GM18867 (cell line): Measurements from ENCODE around the gene ZBTB20.

ENCODE experiments used
- ATAC-seq: cut with Tn5 transposase; IDR thresholded peaks from one replicate; pipeline ENCODE4 v1.9.1; 2021; ENCODE audit warnings: mild to moderate bottlenecking, moderate library complexity; ENCODE audit not compliant: unreplicated experiment

Gene ZBTB20

DNA sequence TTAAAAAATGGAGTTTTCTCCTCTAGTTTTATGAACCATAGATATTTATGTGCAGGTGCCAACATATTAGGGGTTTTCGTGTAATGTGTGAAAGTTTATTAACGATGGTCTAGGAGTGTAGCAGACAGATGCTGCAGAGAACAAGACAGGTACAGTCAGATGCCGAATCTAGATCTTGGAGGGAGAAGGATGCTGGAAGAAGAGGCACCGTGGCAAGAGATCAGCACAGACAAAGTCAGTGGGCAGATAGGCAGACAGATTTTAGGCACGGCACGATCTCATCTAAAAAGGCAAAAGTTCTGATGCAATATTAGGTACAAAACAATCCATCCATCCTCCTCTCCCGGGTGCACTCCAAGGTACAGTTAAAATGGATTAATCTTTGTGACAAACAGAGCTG is 691.7 kb downstream of the ZBTB20 start:
- no peak for ATAC-seq

DNA sequence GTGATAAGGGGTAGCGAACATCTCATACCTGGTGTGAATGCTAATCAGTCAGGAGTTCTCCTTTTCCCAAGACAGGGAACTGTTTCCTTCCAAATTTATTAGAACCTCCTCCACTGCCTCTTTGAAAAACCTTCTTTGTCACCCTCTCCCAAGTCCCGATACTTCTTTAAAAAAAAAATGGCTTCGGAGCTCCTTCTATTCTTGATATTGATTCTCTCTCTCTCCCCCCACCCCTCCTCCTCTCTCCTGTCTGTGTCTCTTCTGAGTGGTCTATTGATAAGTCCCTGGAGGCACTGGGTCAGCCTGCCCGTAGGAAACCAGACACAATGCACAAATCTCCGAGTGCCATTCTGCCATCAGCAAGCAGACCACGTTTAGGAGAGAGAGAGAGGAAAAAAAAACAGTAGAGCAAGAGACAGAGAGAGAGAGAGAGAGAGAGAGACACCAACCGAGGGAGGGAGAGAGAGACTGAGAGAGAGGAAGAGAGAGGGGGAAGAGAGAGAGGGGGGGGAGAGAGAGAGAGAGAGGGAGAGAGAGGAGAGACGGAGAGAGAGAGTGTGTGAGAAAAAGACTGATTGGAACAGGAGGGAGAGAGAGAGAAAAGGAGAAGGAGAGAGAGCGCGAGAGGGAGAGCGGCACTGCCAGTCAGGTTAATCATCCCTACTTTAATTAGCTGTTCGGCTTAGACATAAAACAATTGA is 692.4 kb downstream of the ZBTB20 start:
- ATAC-seq, result no peak

DNA sequence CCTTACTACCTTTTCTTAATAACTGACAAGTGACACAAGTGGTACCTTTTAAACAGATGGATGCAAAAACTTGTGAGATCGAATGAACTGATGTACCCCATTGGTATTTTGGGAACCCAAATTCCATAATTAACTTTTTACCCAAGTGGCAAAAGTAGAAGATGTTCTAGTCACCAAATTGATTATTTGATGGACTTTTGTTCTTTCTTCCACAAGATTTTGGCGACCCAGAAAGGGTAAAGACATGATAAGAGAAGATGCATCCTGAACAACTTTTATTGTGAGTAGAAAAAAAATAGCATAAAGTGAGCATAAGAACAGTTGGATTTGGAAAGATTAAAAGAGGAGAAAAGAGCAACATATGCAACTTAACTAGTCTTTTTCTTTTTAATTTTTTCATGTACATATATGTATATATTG is 693.7 kb downstream of the ZBTB20 start:
- no peak for ATAC-seq

DNA sequence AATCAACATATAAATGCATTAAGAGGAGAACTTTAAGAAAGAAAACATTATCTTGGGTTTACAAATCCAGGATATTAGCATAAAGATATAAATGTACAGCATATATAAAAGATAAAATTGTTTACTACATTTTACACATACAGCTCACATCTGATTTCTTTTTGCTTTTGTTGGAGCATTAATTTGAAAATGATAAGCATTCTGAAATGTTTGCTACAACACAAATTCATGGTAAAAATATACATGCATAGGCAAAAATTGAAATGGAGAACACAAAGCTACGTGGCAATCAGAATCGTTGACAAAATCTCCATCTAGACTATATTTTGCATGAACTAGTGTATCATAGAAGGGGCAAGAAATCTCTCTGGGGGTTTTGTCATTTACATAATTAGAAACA is 694.2 kb downstream of the ZBTB20 start:
- ATAC-seq, result no peak

DNA sequence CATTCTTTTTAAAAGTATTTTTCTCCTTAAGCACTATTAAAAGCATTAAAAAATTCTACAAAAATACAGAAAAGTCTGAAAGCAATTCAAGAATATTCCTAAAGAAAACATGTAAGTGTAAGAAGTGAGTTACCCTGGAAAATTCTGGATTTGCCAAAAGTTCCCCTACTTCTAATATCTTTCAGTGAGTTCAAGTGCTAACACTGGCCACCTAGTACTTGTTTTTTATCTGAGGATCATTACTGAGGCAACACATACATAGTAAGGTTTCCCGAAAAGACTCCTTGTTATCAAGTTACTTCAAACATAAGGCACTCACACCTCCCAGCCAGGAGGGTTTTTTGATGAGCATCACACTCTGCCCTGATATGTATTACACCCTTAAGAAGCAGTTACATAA is 694.8 kb downstream of the ZBTB20 start:
- ATAC-seq, result no peak

DNA sequence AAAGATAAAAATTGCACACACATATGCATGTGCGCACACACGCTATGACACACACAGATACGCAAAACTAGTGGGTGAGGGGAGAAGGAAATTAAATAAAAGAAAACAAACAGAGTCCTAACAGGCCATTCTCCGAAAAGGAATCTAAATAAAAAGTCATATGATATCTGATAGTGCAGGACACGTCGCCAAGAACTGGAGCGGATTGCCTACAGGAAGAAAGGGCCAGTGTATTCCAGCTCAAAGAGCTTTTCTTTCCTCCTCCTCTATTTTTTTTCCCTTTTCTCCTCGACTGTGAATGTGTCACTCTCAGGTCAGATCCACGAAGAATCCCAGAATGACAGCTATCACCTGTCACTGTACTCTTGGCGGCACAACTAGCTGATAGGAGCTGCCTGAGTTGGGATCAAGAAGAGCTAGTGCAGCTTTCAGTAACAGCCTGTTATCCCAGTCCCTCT is 695.5 kb downstream of the ZBTB20 start:
- ATAC-seq, result peak; percentile 1

DNA sequence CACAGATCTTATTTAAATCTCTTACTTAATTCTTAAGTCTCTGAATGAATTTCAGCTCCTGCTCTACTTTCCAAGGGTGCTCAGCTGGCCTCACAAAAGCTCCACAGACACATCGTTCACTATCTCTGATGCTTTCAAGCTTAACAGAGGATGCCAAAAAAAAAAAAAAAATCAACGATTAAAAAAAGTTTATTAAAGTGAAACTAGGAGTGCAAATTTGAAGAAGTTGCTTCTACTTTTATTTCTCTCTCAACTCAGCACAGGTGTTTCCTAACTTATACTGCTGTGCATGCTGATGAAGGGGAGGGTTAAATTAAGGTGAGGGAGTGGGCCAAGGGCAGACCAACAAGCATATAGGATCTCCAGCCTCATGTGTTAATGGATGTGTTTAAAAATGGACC is 696.0 kb downstream of the ZBTB20 start:
- ATAC-seq, result peak; percentile 42

DNA sequence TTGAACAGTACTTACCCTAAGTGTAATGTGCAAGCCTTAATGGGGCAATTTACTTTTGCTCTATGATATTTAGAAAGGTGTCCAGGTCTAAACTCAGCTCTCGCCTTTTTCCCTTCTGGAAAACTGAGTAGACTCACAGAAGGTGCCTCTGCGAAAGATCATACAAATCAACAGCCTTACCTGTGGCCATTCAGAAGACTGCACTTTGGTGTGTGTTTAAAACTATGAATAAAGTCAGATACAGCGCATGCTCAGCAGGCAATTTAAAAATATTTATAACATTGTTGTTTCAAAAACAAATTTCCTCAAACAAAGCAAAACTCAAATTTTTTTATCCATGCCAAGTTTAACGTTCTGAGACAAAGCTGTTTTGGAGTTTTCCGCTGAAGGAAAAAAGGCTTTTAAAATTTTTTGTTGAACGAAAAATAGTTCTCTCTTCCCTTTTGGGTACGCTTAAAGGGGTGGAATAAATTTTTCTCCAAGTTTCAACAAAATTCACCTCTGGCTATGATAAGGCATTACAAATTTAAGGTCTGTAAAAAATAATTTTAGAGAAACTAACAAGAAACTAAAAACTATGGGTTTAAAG is 697.0 kb downstream of the ZBTB20 start:
- peak; percentile 41 for ATAC-seq

DNA sequence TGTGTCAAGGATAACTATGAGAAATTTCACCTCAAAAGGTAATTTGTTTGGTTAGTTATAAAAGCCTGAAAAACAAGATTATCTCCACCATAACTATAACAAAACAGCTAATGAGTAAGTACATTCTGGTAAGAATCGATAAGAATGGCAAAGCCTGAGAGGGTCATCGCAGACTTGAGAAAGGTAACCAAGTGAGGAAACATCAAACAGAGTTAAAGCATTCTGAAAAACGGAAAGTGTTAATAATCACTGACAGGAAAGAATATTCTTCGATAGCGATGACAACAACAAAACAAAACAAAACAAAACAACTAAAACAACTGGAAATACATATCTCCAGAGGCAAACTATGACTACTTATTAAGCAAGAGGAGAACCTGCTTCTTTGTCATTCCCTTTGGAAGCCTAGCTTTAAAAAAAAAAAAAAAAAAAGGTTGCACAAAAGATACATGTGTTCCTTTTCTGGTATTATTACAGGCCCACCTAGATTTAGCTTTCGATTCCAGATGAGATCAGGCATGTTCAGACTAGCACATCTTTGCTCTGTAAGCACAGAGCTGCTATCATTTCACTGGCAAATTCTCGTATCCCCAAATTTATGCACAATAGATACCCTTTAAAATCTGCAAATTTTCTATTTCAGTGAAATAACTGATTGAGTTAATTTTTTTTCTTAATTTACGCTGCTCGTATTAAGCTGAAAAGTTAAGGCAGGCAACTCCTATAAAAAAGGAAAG is 697.6 kb downstream of the ZBTB20 start:
- ATAC-seq, result peak; percentile 52

DNA sequence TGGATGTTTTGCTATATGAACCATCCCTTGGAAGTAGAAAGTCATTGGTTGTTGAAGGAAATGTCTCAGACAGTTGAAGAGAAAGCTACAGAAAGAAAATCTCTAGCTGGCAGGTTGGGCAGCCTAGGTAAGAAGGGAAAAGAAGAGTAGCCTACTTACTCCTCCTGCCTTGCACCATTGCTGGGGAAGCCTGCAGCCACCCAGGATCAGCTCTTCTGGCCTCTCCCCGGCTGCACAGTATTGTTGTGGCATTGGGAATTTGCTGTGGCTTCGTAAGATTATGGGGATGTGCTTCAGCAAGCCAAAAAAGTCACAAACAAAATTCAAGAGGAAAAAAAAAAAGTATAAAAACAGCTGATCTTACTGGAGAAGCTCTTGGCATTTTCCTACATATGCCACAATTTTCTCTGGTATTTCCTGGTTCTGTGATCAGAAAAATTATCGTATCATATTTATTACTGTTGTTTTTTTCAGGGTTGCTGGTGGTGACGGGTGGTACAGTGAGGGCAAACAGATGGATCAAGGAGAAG is 699.1 kb downstream of the ZBTB20 start:
- ATAC-seq, result no peak

DNA sequence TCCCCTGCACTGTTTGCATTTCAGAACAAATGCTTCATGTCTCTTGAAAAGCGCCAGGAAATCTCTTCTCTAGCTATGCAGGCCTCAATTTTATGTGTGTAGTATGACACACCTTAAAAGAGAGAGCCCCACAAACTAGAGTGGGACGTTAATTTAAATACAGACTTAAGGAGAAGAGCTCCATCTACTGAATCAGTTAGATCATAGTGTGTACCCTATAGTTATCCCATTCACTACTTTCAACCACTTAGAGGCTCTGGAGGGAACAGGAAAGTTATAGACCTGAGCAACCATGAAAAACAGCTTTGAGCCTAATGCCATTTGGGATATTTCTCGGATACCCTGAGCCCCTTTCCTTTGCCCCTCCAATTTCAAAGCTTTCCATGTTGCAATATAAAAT is 699.5 kb downstream of the ZBTB20 start:
- peak; percentile 27 for ATAC-seq

DNA sequence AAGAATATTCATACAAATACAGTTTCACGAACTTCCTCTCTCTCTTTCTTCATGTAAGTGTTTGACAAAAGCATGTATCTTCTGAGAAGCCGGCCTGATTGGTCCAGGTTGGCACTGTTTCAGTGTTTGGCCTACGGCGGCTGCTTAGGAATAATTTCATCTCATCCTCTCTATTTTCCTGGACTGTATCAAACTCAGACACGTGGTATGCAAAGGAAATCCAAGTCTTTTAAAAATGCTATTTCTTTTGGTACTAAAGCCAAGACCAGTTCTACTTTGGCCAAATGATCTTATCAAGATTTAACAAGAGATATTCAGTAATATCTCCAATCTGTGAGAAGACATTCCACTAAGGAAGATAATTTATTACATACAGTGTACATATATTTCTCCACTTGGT is 700.5 kb downstream of the ZBTB20 start:
- ATAC-seq, result no peak

DNA sequence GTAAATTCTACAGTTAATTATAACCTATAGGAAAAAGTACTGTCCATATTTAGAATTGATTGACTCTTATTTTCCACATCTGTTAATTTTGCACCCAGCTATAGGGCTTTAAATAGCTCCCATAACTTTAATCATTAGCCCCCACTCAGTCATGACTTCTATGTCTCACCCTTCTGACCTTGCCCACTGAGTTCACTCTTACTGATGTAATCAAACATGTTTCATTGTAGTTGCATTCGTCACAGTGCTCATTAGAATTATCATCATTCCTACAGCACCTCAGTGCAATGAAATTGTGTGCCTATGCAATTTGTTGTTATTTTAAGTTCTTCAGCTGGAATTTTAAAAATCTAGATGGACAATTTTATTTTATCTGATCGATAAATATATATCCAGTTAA is 701.9 kb downstream of the ZBTB20 start:
- no peak for ATAC-seq

DNA sequence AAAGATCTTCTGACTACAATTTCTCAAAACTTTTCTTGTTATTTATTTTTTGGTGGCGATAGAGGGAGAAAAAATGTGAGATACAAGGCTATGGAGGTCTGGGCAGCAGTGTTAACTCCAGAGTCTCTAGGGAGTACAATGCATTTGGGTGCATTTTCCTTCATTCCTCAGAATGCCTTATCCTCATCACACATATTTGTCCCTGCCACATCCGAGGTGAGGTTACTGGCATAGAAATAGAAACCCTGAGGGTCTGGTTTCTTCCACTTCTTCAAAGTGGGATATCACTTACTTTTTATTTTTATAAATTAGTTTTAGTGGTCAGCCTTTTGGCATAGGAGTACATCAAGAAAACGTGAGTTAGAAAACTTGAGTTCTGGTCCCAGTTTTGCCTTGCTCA is 702.9 kb downstream of the ZBTB20 start:
- no peak for ATAC-seq

DNA sequence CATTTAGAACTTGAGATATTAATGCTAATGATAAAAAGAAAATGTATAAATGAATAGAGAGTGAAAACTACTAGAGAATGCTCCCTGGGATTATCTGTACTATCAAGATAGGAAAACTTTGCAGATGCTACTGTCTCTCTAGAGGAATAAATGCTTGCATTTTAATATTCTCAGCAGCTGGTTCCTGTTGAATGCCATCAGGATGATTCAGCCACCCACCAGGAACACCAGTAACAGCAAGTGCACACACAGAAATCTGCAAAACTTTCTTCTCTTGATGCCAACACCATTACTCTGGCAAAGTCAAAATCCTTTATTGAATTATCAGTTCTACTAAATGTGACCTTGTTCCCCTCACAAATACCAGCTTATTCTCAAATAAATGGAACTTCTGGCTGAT is 704.8 kb downstream of the ZBTB20 start:
- no peak for ATAC-seq

DNA sequence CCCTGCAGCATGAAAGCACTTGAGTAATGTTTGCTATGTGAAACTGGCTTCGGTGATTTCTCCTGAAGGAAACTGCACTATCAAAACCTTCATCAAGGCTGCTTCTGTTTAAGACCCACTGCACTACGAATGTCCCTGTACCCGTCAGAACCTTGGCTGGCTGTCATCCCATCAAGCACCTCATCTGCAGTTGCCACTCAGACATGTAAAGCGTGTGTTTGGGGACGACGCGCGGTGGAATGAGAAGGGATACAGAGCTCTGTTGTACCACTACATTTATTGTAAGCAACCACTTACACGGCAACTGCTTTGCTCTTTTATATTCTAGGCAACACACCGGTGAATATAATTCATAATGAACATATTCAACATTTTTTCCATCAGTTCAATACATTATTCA is 705.7 kb downstream of the ZBTB20 start:
- ATAC-seq, result no peak

DNA sequence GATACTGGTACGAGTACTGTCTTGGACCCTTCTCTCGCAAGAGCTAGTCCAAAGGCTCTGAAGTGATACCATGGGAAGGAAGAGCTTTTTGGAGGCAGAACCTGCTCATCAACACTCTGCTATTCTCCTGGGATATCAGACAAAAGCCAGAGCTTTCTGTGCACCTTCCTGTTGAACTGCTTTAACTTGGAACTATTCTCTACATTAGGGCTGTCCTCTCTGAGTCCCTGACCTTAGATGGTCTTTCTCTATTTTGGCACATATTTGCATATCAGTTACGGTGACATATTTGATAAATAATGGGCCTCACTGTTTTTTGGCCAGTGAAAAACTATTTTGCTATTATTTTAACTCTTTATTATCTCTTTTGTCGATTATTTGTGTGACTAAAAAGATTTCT is 706.4 kb downstream of the ZBTB20 start:
- no peak for ATAC-seq

DNA sequence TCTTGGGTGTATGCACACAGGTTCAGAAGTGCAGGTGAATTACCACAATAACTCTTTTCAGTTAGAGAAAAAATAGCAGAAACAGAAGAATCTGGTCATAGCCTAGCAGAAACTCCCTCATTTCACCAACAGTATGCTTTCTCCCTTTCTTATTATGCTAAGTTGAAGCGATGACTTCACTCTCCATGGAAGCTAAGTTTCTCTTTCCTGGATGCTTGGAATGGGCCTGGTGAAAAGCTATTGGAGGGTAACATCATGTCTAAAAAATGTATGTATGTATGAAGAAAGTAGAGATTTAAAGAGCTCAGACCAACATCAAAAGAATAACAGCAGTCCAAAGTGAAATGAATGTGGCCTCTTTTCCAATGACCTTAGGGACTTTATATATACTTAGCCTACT is 707.8 kb downstream of the ZBTB20 start:
- no peak for ATAC-seq

DNA sequence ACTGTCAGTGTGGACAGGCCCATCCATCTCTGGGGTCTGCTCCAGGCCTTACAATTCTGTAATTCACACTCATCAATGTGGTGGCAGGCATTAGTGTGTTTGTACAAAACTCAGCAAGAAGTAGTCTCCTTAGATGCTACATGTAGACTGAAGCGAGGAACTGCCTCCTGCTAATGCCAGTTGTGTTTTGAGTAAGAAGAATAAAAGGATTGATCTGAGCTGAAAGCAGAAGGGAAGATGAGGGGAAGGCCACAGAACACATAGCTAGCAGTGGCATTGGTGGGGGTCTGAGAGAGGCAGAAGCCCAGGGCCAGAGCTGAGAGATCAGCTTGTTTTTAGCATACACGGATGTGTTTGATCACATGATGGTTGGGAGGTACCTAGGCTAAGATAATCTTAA is 709.2 kb downstream of the ZBTB20 start:
- no peak for ATAC-seq

DNA sequence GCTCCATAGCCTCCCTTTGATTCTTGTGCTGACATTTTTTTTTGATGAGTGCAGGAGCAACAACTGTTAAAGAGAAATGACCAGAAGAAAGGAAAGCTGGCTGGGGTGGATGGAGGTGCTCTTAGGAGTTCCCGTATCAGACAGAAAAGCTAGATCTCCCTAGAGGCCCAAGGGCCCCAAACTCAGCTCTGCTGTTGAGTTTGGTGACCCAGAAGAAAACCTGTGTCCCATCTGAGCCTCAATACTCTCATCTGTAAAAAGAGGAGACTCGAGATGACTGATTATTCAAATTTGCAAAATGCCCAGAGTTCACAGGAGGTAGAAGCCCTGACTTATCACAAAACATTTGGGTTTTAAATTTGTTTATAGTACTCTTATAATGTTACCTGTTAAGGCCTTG is 710.9 kb downstream of the ZBTB20 start:
- ATAC-seq, result no peak

DNA sequence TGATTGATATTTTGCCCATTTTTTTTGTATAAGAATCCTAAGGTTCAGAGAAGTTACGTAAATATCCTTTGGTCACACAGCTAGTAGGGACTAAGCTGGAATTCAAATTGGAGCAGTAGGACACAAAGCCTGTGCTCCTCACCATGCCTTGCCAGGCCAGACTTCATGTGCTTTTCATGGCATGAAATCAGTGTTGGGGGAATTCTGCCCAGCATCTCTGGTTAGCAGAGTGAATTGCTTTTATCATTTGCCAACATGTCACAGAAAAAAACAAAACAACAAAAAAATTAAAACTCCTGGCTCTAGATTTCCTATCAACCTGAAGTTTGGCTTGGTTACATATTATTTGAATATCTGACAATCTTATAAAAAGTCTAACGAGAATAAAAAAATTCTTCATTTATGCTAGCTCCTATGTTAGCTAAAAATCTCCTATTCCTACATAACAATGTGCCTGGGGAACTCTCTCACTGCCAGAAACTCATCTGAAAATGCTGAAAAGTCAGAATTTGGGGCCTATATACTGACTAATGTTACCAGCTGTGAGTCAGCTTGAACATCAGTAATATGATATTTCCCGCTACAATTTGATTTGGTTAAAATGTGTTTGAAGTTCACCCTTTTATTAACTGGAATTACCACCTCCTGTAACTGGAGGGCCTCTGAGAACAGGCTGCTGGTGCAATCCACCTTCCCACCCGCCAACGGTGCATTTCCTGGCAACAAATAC is 711.5 kb downstream of the ZBTB20 start:
- ATAC-seq, result no peak
